Endothelial cell of umbilical vein (primary cell): ENCODE data around the gene ZCWPW1. TPM values are rescaled to one million over a fixed set of nuclear protein-coding genes. Genes with fewer than 3 reads are reported as not detected.

ENCODE experiments used
- BruUV-seq: library from RNA; stranded (reverse); fragments of 400-500 nt; replicated peaks from 2 replicates; lab custom pipeline; 2021; lab: Mats Ljungman, UMichigan
- CTCF ChIA-PET: fragments of 300-600, 350-600 bp; sonication (Branson Sonifier 250); formaldehyde crosslinking; loops from one replicate; lab custom pipeline; 2021; ENCODE audit warnings: antibody characterized with exemption, inconsistent platforms; lab: Charles Lee
- POLR2A ChIA-PET: fragments of 300-600, 350-600 bp; sonication (Branson Sonifier 250); formaldehyde crosslinking; loops from one replicate; lab custom pipeline; 2021; ENCODE audit warnings: antibody characterized with exemption, inconsistent platforms; lab: Charles Lee
- DNase-seq: peaks from one replicate; pipeline ENCODE4 v3.0.0-alpha.2; 2011; ENCODE audit warnings: low read depth, low spot score
- FAIRE-seq: peaks from 2 replicates; lab custom pipeline; 2011; peaks lifted over from hg19 to GRCh38; lab: Jason Lieb, UNC
- H2AFZ ChIP-seq: 2 replicates; pipeline ENCODE4 v1.6.0; 2012; ENCODE audit warnings: low read depth, low read length, control low read depth, inconsistent platforms
- H3K27ac ChIP-seq: 2 replicates; pipeline ENCODE4 v1.5.1; 2011; ENCODE audit warnings: low read depth, mild to moderate bottlenecking, control low read depth, low read length, moderate library complexity; ENCODE audit not compliant: insufficient read depth
- H3K27me3 ChIP-seq, 2 experiments: 2 replicates each; pipeline versions ENCODE4 v1.6.0 to v1.6.1; 2011; ENCODE audit warnings: low read length in 2 of 2, mixed read lengths in 1 of 2; ENCODE audit not compliant: control insufficient read depth in 2 of 2, insufficient read depth in 2 of 2
- H3K36me3 ChIP-seq, 2 experiments: 2 replicates in 1 of 2; 3 replicates in 1 of 2; pipeline ENCODE4 v1.5.1; 2011; ENCODE audit warnings: low read length in 2 of 2, mild to moderate bottlenecking in 1 of 2, moderate library complexity in 1 of 2; ENCODE audit not compliant: control insufficient read depth in 2 of 2, insufficient read depth in 2 of 2; ENCODE audit errors: extremely low read depth in 1 of 2
- H3K4me1 ChIP-seq: 3 replicates; pipeline ENCODE4 v1.5.1; 2011; ENCODE audit warnings: mild to moderate bottlenecking, low read length; ENCODE audit not compliant: control insufficient read depth, insufficient read depth; ENCODE audit errors: extremely low read depth
- H3K4me2 ChIP-seq: 2 replicates; pipeline ENCODE4 v1.6.1; 2011; ENCODE audit warnings: low read length, control low read depth, mixed read lengths; ENCODE audit not compliant: insufficient read depth
- H3K4me3 ChIP-seq, 3 experiments: fragments of 200-600 bp in 1 of 3; sonication (generic), shearing (Covaris generic) in 1 of 3; replicated peaks in 1 of 3; 2 replicates each; pipeline ENCODE4 v1.5.1; 2011 to 2016; ENCODE audit warnings: control low read depth in 3 of 3, low read length in 3 of 3, mild to moderate bottlenecking in 2 of 3, inconsistent platforms in 1 of 3, low read depth in 1 of 3, moderate library complexity in 1 of 3; ENCODE audit not compliant: insufficient read depth in 1 of 3
- H3K79me2 ChIP-seq: 2 replicates; pipeline ENCODE4 v1.6.0; 2012; ENCODE audit warnings: low read length, inconsistent platforms; ENCODE audit not compliant: control insufficient read depth, insufficient read depth
- H3K9ac ChIP-seq: replicated peaks from 2 replicates; pipeline ENCODE3; 2011; ENCODE audit warnings: low read length, control low read depth; ENCODE audit not compliant: insufficient read depth; ENCODE audit errors: extremely low read depth
- H3K9me1 ChIP-seq: replicated peaks from 3 replicates; pipeline ENCODE4 v1.6.0; 2011; ENCODE audit warnings: mild to moderate bottlenecking, low read length; ENCODE audit not compliant: control insufficient read depth, insufficient read depth; ENCODE audit errors: extremely low read depth
- H3K9me3 ChIP-seq: replicated peaks from 2 replicates; pipeline ENCODE4 v1.5.1; 2012; ENCODE audit warnings: low read length, inconsistent platforms; ENCODE audit not compliant: control insufficient read depth, insufficient read depth
- H4K20me1 ChIP-seq: replicated peaks from 2 replicates; pipeline ENCODE3; 2011; ENCODE audit warnings: mild to moderate bottlenecking, low read length; ENCODE audit not compliant: control insufficient read depth, insufficient read depth; ENCODE audit errors: extremely low read depth
- CTCF ChIP-seq, 2 donors: IDR thresholded peaks; 1 replicate in 1 of 2; 2 replicates in 1 of 2; pipeline ENCODE4 v1.5.1; 2011; ENCODE audit warnings: low read length in 2 of 2, mild to moderate bottlenecking in 2 of 2, moderate library complexity in 2 of 2, control low read depth in 1 of 2, inconsistent platforms in 1 of 2, low read depth in 1 of 2; ENCODE audit not compliant: insufficient read depth in 1 of 2; ENCODE audit errors: extremely low read depth in 1 of 2
- EZH2 ChIP-seq: IDR thresholded peaks from 2 replicates; pipeline ENCODE4 v1.6.1; 2012; ENCODE audit warnings: borderline replicate concordance, low read depth, mild to moderate bottlenecking, moderate library complexity, low read length, inconsistent platforms; ENCODE audit not compliant: severe bottlenecking
- FOS ChIP-seq: IDR thresholded peaks from 2 replicates; pipeline ENCODE4 v1.6.1; 2011; ENCODE audit warnings: mild to moderate bottlenecking, low read length, moderate library complexity, borderline replicate concordance; ENCODE audit not compliant: insufficient read depth
- GATA2 ChIP-seq: IDR thresholded peaks from 2 replicates; pipeline ENCODE4 v1.7.0; 2011; ENCODE audit warnings: low read depth, mild to moderate bottlenecking, moderate library complexity, mixed read lengths, low read length; ENCODE audit not compliant: insufficient read length, insufficient read depth
- JUN ChIP-seq: IDR thresholded peaks from 2 replicates; pipeline ENCODE4 v1.6.1; 2011; ENCODE audit warnings: borderline replicate concordance, low read depth; ENCODE audit not compliant: insufficient read length, insufficient read depth
- MAX ChIP-seq: IDR thresholded peaks from 2 replicates; pipeline ENCODE4 v1.6.1; 2011; ENCODE audit not compliant: insufficient read depth, insufficient read length
- MYC ChIP-seq: IDR thresholded peaks from one replicate; pipeline ENCODE4 v1.6.1; 2011; ENCODE audit warnings: mild to moderate bottlenecking, low read depth, low read length
- POLR2A ChIP-seq: IDR thresholded peaks from 2 replicates; pipeline ENCODE4 v1.6.1; 2012; ENCODE audit warnings: low read depth, mild to moderate bottlenecking, control low read depth, low read length
- POLR2AphosphoS5 ChIP-seq: IDR thresholded peaks from 2 replicates; pipeline ENCODE4 v1.6.1; 2012; ENCODE audit warnings: low read depth, mild to moderate bottlenecking, control low read depth, low read length, moderate library complexity; ENCODE audit not compliant: insufficient read depth
- dilution Hi-C: fragments of 300-500 bp; cut with MboI; formaldehyde crosslinking; loops from one replicate; pipeline ENCODE4 v1.15.0; 2019; ENCODE audit warnings: low sequenced_read_pairs; ENCODE audit not compliant: extremely low pct_ligation_motif_present
- intact Hi-C: fragments of 100-400 bp; cut with micrococcal nuclease; formaldehyde crosslinking; loops from one replicate; pipeline ENCODE4 v1.10.0; 2022
- polyA plus RNA-seq, 4 experiments: library from polyadenylated mRNA; depleted of rRNA in 3 of 4; stranded (reverse) in 3 of 4; unstranded in 1 of 4; fragments of >200 nt; gene quantifications; 2 replicates each; pipeline versions ENCODE4 v1.2.1 to v1.2.3, GENCODE V29; 2011 to 2012; ENCODE audit warnings: missing spikeins in 1 of 4
- total RNA-seq: library from RNA; stranded (reverse); gene quantifications from 2 replicates; pipeline ENCODE4 v1.2.3, GENCODE V29; 2021

Gene ZCWPW1
- total and polyA plus RNA-seq, 2 donors (not counting 3 experiments of a cell fraction or from before 2014, with no cell fraction given): 0.31 to 0.32 TPM

- ChIA-PET POLR2A (no interaction called here), CTCF (interaction anchor here (2.2 kb wide), 1 partner anchor 9 kb away, joined by 10 read pairs; no protein-coding TSS in a partner anchor)
- Histone ChIP-seq H3K4me1 (no peaks in the 10 kb centered on the region), H3K9me3 (no peaks in the 10 kb centered on the region), H2AFZ (no peak overlapping the region), H3K9ac (no peak overlapping the region), H4K20me1 (no peaks in the 10 kb centered on the region), H3K27me3 (peaks cover 2 to 10% of the 10 kb centered on the region in 2 experiments), H3K4me3 (no peak overlapping the region), H3K9me1 (no peaks in the 10 kb centered on the region), H3K79me2 (no peaks in the 10 kb centered on the region), H3K27ac (no peak overlapping the region), H3K4me2 (no peak overlapping the region), H3K36me3 (no peaks in the 10 kb centered on the region)
- intact Hi-C loops (no loop called here), dilution Hi-C loops (no loop called here)
- TF ChIP-seq FOS (no peak), POLR2AphosphoS5 (no peak)
- BruUV-seq: no TSS peak
- FAIRE-seq: no peak
- DNase-seq: no peak
Observed at GRCh38 chr7:100398239-100398638, 30.3 kb downstream of the ZCWPW1 start.

GRCh38 chr7:100397315-100398081 is 31.0 kb downstream of the ZCWPW1 start:
- no peak overlapping the region for H3K27ac ChIP-seq
- BruUV-seq: no TSS peak
- dilution Hi-C loops (no loop called here), intact Hi-C loops (no loop called here)
- H3K4me3 ChIP-seq: no peak overlapping the region
- TF ChIP-seq CTCF (IDR thresholded peaks at IDR 0.05; ENCODE audit: extremely low read depth in 1 of 2, insufficient read depth in 1 of 2, low read depth in 1 of 2, low read length in 2 of 2) (no peak), EZH2 (no peak), FOS (no peak), POLR2AphosphoS5 (no peak), MAX (no peak), MYC (no peak), GATA2 (no peak), POLR2A (no peak), JUN (no peak)
- H3K36me3 ChIP-seq: no peaks in the 10 kb centered on the region
- CTCF ChIA-PET: interaction anchor here (2.2 kb wide), 1 partner anchor 10 kb away, joined by 10 read pairs; no protein-coding TSS in a partner anchor
- H2AFZ ChIP-seq: no peak overlapping the region
- no peak for FAIRE-seq
- no peak overlapping the region for H3K9ac ChIP-seq
- H3K9me1 ChIP-seq: no peaks in the 10 kb centered on the region
- DNase-seq: no peak
- no peak overlapping the region for H3K4me2 ChIP-seq
- POLR2A ChIA-PET: no interaction called here
- no peaks in the 10 kb centered on the region for H3K4me1 ChIP-seq
- no peaks in the 10 kb centered on the region for H3K9me3 ChIP-seq
- H3K79me2 ChIP-seq: no peaks in the 10 kb centered on the region
- H3K27me3 ChIP-seq: peaks cover 2 to 10% of the 10 kb centered on the region in 2 experiments
- H4K20me1 ChIP-seq: no peaks in the 10 kb centered on the region
